Effector memory CD4-positive, alpha-beta T cell (primary cell): ENCODE data around the gene PCBP4.
A peak's percentile ranks its signal among the peaks of the same experiment; 100 is the strongest.

ENCODE experiments used
- DNase-seq, 3 donors: peaks; one replicate each; pipeline ENCODE4 v3.0.0-alpha.2; 2020
- H3K27ac ChIP-seq: 2 replicates; pipeline ENCODE4 v1.7.0; 2013; ENCODE audit warnings: mild to moderate bottlenecking, low read length, moderate library complexity; ENCODE audit not compliant: insufficient read depth, poor library complexity, severe bottlenecking
- H3K27me3 ChIP-seq: replicated peaks from 2 replicates; pipeline ENCODE4 v1.7.0; 2013; ENCODE audit warnings: mild to moderate bottlenecking, low read length; ENCODE audit not compliant: insufficient read depth, control insufficient read depth, poor library complexity, severe bottlenecking
- H3K36me3 ChIP-seq: 2 replicates; pipeline ENCODE4 v1.7.0; 2013; ENCODE audit warnings: mild to moderate bottlenecking, low read length, moderate library complexity; ENCODE audit not compliant: control insufficient read depth, insufficient read depth
- H3K4me1 ChIP-seq: 2 replicates; pipeline ENCODE4 v1.7.0; 2013; ENCODE audit warnings: low read length, mild to moderate bottlenecking; ENCODE audit not compliant: control insufficient read depth, insufficient read depth, poor library complexity, severe bottlenecking
- H3K4me3 ChIP-seq: 2 replicates; pipeline ENCODE4 v1.7.0; 2013; ENCODE audit warnings: low read length, low read depth, mild to moderate bottlenecking; ENCODE audit not compliant: insufficient read depth, poor library complexity, severe bottlenecking
- H3K9me3 ChIP-seq: 2 replicates; pipeline ENCODE4 v1.7.0; 2013; ENCODE audit warnings: mild to moderate bottlenecking, low read length, moderate library complexity; ENCODE audit not compliant: control insufficient read depth

Gene PCBP4

GRCh38 chr3:51984269-51984647 is 17.0 kb upstream of the PCBP4 start:
- peaks cover 11% of the 10 kb centered on the region for H3K4me1 ChIP-seq
- DNase-seq: no peak
- no peak overlapping the region for H3K4me3 ChIP-seq
- no peaks in the 10 kb centered on the region for H3K36me3 ChIP-seq
- H3K27me3 ChIP-seq: no peaks in the 10 kb centered on the region
- no peaks in the 10 kb centered on the region for H3K9me3 ChIP-seq
- H3K27ac ChIP-seq: no peak overlapping the region

GRCh38 chr3:51983578-51984268 is 16.5 kb upstream of the PCBP4 start:
- H3K4me1 ChIP-seq: peaks cover 11% of the 10 kb centered on the region

GRCh38 chr3:51982838-51983577 is 15.8 kb upstream of the PCBP4 start, which contains the start of gene ACY1:
ACY1 (plus strand) TSS chr3:51983535; CDS start chr3:51984065, 530 bp downstream.
- H3K27ac ChIP-seq: peak within 1 kb of the TSS; percentile 71
- no peaks in the 10 kb centered on the region for H3K27me3 ChIP-seq

More at GRCh38 chr3:51983578-51984268, 16.5 kb upstream of the PCBP4 start:
- peak overlapping the region; percentile 61 for H3K4me3 ChIP-seq
- H3K36me3 ChIP-seq: no peaks in the 10 kb centered on the region
- H3K9me3 ChIP-seq: no peaks in the 10 kb centered on the region
- peak overlapping the region; percentile 71 for H3K27ac ChIP-seq
- DNase-seq: no peak
- no peaks in the 10 kb centered on the region for H3K27me3 ChIP-seq

GRCh38 chr3:51982352-51982837 is 15.1 kb upstream of the PCBP4 start:
- Histone ChIP-seq H3K36me3 (no peaks in the 10 kb centered on the region), H3K4me1 (peaks cover 13% of the 10 kb centered on the region), H3K4me3 (peak overlapping the region; percentile 61), H3K27me3 (no peaks in the 10 kb centered on the region), H3K27ac (peak overlapping the region; percentile 71), H3K9me3 (no peaks in the 10 kb centered on the region)
- DNase-seq: no peak

More at GRCh38 chr3:51982838-51983577, 15.8 kb upstream of the PCBP4 start, which contains the start of gene ACY1:
- Histone ChIP-seq H3K36me3 (no peaks in the 10 kb centered on the region), H3K4me3 (peak within 1 kb of the TSS; percentile 61), H3K4me1 (peaks cover 11% of the 10 kb centered on the region), H3K9me3 (no peaks in the 10 kb centered on the region)
- peak; percentile 61 to 68 (median 67) for DNase-seq

GRCh38 chr3:51980253-51980652 is 13.0 kb upstream of the PCBP4 start:
- H3K4me1 ChIP-seq: peaks cover 17% of the 10 kb centered on the region
- no peaks in the 10 kb centered on the region for H3K9me3 ChIP-seq
- no peak for DNase-seq
- H3K36me3 ChIP-seq: no peaks in the 10 kb centered on the region
- no peaks in the 10 kb centered on the region for H3K27me3 ChIP-seq
- no peak overlapping the region for H3K27ac ChIP-seq
- no peak overlapping the region for H3K4me3 ChIP-seq

GRCh38 chr3:51978143-51978502 is 10.9 kb upstream of the PCBP4 start:
- Histone ChIP-seq H3K27me3 (no peaks in the 10 kb centered on the region), H3K27ac (no peak overlapping the region), H3K9me3 (no peaks in the 10 kb centered on the region), H3K4me3 (no peak overlapping the region), H3K36me3 (no peaks in the 10 kb centered on the region), H3K4me1 (peaks cover 23% of the 10 kb centered on the region)
- DNase-seq: no peak

- Histone ChIP-seq H3K27ac (no peak overlapping the region), H3K4me1 (peaks cover 20% of the 10 kb centered on the region), H3K27me3 (no peaks in the 10 kb centered on the region), H3K36me3 (no peaks in the 10 kb centered on the region), H3K4me3 (no peak overlapping the region), H3K9me3 (no peaks in the 10 kb centered on the region)
- DNase-seq: peak in 2 of 3 donors; percentile 22 to 27
These were observed 10.3 kb upstream of the PCBP4 start for GRCh38 chr3:51977446-51978142.

GRCh38 chr3:51975852-51976549 is 8.7 kb upstream of the PCBP4 start:
- Histone ChIP-seq H3K27ac (peak overlapping the region; percentile 64), H3K4me1 (peaks cover 12% of the 10 kb centered on the region), H3K36me3 (no peaks in the 10 kb centered on the region), H3K4me3 (peak overlapping the region; percentile 94), H3K27me3 (no peaks in the 10 kb centered on the region), H3K9me3 (no peaks in the 10 kb centered on the region)
- no peak for DNase-seq

- peaks cover 12% of the 10 kb centered on the region for H3K4me1 ChIP-seq
- H3K27ac ChIP-seq: peak within 1 kb of the TSS; percentile 64
- DNase-seq: peak; percentile 71 to 77 (median 71)
These were observed 8.0 kb upstream of the PCBP4 start, which contains the start of gene ABHD14A for GRCh38 chr3:51974963-51975851. ABHD14A (plus strand) TSS chr3:51975064; CDS start chr3:51975136, 72 bp downstream.

More at GRCh38 chr3:51974963-51975851, 8.0 kb upstream of the PCBP4 start, which contains the start of gene ABHD14A:
- Histone ChIP-seq H3K27me3 (no peaks in the 10 kb centered on the region), H3K36me3 (no peaks in the 10 kb centered on the region), H3K4me3 (peak within 1 kb of the TSS; percentile 94), H3K9me3 (no peaks in the 10 kb centered on the region)
